Right renal pelvis (tissue), 4 donors: ENCODE measurements around the gene GMPPA. TPM values are rescaled to one million over a fixed set of nuclear protein-coding genes. Genes with fewer than 3 reads are reported as not detected.

Experiments used
- DNase-seq, 4 donors: peaks; one replicate each; pipeline ENCODE4 v3.0.0-alpha.2; 2013; ENCODE audit warnings: low read depth in 4 of 4, low spot score in 3 of 4, missing footprints in 1 of 4
- polyA plus RNA-seq, 4 donors: library from polyadenylated mRNA; unstranded; fragments of 120-200 nt; gene quantifications; one replicate each; pipeline ENCODE4 v1.2.1, GENCODE V29; 2013; ENCODE audit not compliant: insufficient read length in 4 of 4

GMPPA gene
- polyA plus RNA-seq, 4 donors: 35.0 to 42.9 (median 36.4) TPM

DNA sequence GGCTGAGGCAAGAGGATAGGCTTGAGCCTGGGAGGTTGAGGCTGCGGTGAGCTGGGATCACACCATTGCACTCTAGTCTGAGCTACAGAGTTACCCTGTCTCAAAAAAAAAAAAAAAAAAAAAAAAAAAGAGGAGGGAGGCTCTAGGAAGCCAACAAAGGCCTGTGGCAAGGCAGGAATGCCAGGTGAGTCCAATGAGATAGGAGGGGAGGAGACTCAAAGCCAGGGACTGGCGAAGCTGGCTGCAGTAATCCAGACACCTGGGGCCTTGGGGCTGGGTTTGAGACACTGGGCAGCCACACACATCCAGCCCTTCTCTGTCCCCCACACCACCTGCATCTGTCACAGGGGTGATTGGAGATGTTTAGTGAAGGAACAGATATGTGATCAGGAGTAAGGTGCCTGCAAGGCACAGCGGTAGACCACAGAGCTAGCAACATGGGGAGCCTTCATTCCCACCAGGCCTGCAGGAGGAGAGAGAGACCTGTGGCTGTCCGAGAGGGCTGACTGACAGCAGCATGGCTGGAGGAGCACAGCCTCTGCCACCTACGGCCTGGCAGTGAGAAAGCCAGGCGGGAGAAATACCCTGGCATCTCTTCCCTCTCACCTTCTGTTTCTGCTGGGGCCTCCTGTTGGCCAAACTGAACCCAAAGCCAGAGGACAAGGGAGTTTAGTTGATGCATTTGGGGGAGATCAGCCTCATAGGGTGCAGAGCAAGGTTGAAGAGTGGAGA lies 35.4 kb downstream of the GMPPA start:
- no peak for DNase-seq

DNA sequence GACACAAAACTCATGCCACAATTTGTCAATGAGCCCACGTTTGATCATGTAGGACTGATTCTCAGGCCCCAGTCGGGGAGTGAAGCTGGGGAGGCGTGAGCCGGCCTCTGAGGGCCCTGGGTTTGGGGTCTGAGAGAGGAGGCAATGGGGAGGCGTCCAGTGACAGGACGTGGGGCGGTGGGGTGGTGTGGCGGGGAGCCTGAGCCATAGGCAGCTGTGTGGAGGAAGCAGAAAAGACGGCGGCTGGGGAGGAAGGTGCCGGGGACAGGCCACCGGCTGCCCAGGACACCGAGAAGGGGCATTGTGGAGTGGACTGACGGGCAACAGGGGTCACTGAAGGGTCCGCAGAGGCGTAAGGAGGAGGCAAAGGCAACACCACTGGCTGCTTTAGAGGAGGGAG lies 37.7 kb downstream of the GMPPA start:
- DNase-seq: no peak

DNA sequence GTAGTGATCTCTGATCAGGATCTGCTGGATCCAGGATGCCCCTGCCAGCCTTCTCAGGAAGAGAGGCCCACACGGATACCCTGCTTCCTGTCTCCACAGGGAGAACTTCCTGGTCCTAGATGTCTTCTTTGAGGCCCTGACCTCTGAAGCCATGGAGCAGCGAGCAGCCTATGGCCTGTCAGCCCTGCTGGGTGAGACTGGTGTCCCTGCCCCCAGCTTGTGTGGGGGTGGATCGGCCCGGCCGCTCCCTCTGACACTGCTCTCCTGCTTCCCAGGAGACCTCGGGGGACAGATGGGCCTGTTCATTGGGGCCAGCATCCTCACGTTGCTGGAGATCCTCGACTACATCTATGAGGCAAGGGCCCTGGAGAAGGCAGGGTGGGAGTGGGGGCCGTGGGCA lies 38.3 kb downstream of the GMPPA start:
- no peak for DNase-seq

DNA sequence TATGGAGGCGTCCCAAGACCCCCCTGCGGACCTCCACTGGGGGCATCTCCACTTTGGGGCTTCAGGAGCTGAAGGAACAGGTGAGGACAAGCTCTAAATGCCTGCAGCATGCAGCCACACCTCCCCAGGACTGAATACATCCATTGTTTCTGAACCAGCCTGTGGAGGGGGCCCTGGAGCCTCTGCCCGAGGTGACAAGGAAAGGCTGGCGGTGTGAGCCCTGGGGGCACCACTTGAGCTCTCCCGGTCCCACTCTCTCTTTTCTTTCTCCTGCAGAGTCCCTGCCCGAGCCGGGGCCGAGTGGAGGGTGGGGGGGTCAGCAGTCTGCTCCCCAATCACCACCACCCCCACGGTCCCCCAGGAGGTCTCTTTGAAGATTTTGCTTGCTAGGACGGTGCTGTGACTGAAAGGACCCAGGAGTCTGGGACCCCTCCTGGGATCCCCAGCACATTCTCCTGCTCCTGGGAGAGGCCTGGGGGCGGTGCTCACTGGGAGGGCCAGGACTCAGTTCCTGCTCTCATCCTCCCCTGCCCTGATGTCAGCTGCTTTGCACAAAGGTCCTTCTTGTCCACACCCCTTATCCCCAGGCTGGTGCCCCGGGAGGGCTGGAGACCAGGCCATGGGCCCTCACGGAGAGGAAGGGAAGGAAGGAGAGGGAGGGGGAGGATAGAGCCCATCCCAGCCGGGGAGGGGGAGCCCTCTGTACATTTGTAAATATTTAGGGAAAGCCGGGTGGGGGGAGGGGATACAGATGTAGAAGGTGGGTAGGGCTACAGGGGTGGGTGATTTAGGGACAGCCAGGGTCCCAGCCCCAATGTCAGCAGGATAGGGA lies 39.2 kb downstream of the GMPPA start:
- DNase-seq: no peak

DNA sequence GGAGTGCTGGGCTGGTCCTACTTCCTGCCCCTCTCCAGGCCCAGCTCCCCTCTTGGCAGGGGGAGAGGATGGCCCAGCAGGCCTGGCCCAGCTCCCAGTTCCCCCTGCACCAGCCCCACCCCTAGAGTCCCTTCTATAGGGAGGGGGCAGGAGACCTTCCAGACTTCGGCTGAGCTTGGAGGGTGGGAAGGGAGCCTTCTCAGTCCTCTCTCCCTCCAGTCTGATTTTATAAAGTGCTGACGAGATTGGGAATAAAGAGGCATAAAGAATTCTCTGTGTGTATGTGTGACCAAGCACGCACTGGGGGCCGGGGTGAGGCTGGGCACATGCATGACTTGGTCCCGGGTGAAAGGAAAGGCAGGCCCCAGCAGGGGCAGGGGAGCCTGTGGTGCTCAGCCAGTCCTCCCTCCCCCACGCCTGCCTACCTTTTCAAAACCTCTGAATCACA lies 39.8 kb downstream of the GMPPA start:
- DNase-seq: no peak

DNA sequence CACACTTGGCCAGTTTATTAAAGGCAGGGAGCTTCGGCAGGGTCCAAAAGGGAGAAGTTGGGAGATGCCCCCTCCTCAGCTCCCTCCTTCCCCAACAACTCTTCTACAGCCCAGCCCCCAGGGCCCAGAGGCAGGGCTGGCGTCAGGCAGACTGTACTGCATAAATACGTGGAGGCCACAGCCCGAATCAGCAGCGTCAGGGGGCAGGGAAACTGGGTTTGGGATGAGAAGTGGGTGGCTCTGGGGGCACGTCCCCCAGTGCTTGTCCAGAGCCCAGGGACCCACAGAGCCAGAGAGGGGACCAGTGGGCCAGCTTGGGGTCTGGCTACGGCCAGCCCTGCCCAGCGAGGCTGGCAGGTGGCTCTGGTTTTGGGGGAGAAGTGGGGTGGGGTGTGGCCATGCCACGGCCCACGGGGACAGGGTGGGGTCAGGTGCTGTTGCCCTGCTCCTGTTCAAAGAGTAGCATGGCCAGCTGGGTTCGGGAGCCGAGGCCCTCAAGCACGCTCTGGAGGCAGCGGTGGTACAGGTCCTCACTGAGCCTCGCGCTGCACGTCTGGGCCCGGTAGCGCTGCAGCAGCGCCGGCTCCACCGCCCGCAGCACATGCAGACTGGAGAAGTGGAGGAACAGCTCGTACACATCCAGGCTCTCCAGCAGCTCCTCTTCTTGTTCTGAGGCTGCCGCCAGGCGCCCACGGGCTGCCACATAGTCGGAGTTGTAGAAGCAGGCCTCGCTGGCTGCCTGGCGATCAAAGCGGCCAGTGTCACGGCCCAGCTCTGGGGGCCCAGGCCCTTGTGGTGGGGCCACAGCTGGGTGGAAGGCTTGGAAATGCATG lies 40.5 kb downstream of the GMPPA start:
- no peak for DNase-seq

DNA sequence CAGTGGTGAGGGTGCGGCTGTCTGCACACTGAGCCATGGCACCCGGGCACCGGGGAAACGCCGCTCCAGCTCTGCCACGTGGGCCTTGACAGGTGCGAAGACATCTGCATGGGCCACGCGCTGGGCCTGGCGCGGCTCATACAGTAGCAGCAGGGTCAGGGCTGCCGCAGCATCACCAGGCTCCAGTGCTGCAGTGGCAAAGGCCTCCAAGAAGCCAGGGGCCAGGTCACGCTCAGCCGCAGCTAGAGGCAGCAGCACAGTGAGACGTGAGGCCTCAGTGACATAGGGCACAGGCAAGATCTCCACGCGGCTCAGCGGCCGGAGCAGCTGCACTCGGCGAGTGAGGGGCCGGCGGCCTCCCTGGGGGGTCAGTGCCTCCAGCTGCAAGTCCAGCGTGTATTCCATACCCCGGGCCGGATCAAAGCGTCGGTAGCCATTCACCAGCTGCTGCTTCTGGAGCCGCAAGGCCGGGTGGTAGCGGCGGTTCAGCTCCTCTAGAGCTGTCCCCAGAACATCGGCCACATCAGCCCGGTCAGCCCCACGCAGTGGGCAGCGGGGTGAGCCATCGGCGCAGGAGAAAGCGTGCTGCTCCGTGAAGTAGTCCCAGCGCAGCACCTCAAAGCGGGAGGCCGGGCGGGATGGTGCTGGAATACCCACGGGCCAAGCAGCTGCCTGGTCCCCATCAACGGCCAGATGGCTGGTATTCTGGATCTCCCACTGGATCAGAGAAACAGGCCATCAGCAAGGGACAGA lies 41.4 kb downstream of the GMPPA start:
- no peak for DNase-seq

DNA sequence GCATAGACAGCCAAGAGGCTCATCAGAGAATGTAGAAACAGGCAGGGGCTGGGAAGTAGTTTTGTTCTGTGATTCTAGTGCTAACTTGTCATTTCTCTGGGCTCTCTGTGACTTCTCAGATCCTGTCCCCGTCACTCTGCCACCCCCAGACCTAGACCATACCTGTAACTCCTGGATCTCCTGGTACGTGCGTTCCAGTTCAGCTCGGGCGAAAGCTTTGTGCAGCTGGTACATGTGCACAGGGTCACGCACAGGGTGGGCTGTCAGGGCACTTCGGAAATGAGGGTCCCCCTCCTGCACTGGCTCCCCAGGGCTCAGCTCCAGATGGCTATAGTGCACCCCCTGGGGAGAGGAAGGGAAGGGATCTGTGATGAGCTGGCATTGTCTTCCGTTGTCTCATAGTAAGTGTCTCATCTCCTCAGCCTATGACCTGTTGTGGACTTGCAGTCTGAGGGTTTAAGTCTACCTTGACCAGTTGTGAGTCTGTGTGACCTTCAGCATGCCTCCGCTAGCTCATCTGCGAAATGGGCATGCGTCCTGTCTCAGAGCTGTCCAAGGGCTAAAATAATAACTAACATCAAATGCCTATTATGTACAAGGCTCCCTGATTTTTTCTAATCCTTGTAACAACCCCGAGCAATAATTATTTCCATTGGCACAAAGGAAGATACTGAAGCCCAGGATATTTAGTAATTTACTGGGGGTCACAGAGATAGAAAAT lies 42.3 kb downstream of the GMPPA start:
- DNase-seq: no peak

DNA sequence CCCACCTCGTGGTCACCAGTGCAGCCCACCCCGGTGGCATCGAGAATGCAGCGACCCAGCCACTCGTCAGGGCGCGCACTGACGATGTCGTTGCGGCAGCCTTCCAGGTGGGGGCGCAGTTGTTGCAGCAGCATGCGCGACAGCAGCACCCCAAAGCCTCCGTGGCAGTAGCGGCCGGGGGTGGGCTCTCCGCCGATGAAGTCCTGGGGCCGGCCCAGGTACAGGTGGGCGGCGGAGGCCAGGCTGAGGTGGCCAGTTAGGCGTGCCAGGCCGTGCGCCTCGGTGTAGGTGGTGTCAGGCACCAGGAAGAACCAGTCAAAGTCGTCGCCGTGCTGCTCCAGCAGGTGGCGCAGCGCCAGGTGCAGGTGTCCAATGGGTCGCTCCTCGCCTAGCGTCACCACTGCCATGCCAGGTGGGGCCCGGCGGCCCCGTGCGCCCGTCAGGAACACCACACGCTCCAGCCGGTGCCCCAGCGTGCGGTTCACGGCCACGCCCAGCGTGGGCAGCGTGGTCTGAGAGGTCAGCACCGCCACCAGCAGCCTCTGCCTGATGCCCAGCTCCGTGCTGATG lies 43.0 kb downstream of the GMPPA start:
- peak in 2 of 4 donors; percentile 72 to 85 for DNase-seq

DNA sequence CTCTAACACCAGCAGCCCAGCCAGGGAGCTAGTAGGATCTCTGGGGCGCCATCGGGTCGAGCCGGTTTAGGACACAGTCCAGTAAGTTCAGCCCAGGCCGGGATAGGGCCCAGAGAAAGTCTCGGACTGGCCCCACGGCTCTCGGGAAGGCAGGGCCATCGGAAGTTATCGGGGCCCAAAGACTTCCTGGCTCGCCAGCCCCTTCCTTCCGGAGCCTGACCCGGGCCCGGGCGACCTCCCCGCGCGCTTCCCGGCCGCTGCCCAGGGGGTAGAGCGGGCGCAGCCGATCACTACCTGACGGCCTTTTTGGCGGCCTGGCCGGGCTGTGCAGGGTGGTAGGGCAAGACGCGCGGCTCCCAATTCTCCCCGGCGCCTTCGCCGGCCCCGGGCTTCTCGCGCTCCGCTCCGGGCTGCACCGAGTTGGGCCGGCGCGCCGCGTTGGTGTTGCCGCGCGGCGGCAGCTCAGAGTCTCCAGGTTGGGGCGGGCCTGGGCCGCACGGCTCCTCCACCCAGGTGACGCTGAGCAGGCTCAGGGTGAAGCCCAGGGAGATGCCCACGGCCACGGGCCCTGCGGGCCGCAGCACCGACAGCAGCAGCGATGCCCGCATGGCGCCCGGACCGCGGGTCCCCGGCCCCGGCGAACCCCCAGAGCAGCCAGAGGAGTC lies 44.4 kb downstream of the GMPPA start:
- DNase-seq: no peak

DNA sequence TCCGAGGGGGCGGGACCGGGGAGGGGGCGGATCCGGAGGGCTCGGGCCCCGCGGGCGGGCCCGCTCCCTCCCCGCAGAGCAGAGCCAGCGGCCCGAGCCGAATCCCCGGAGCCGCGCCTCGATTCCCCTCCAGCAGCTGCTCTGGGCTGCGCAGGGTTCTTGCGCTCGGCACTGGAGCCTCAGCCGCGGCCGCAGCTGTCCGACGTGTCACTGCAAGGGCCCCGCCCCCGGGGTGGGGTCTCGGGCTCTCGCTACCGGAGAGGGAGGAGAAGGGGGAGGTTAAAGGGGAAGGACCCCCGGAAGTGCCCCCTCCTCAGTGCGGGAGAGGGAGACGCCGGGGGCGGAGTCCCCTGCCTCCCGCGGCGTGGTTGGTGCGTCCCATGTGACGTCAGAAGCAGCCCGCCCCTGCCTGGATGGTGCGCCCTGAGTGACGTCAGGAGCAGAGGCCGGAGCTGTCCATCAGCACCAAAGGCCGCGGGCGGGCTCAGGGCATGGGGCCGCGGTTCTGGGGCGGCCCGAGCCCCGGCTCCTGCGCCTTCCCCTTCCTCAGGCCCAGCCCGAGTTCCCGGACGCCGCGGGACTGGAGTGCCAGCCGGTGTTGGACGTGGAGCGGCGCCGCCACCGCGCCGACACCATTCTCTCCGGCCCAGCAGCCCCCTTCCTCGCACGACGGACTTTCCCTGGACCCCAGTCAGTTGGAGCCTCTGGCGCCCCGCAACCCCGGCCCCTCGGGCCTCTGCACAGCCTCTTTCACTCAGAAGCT lies 45.1 kb downstream of the GMPPA start, which contains the start of the genes CHPF and TMEM198:
Gene CHPF, minus strand, starts transcription at position 214 of the 763 bp plus-strand sequence. CDS start 271 bp downstream, outside the sequence.
Gene TMEM198, plus strand, starts transcription at position 433 of the 763 bp plus-strand sequence. CDS start 700 bp downstream, outside the sequence.
- peak; percentile 94 to 98 (median 97) for DNase-seq

DNA sequence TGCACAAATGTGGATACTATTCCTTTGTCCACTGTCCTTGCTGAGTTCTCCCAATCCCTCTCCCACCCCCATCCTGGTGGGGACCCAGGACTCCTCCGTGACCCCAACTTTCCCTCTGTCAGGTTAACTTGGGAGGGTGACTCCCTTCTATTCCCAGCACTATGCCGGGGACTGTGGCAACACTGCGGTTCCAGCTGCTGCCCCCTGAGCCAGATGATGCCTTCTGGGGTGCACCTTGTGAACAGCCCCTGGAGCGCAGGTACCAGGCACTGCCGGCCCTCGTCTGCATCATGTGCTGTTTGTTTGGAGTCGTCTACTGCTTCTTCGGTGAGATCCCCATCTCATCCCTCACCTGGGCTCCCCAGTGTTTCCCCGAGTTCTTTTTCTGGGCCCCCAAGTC lies 45.9 kb downstream of the GMPPA start:
- DNase-seq: no peak

DNA sequence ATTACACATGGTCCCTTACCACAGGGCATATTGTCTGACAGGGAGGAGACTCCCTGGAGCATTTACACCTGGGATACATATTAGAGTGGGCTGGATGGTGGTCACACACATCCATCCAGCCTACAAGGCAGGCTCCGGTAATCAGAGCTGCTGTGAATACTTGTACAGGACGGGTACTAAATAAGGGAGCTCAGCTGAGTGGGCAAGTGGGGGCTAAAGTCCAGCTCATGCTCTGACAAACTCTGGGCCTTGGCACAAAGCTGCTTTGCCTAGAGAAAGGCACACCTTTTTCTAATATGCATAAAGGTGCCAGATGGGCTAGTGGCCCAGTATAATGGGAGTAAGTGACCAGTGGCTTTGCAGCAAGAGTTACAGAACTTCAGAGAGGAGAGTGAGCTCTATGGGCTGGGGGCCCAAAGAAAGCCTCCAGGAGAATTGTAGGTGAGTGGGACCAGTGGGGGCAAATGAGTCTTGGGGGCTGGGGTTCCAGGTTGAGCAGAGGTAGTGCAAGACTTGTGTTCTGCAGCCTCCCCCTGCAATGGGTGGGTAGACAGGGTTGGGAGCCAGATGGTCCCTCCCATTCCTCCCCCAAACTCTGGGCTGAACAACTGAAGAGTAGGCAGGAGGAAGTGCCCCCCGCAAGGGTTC lies 46.7 kb downstream of the GMPPA start:
- no peak for DNase-seq

DNA sequence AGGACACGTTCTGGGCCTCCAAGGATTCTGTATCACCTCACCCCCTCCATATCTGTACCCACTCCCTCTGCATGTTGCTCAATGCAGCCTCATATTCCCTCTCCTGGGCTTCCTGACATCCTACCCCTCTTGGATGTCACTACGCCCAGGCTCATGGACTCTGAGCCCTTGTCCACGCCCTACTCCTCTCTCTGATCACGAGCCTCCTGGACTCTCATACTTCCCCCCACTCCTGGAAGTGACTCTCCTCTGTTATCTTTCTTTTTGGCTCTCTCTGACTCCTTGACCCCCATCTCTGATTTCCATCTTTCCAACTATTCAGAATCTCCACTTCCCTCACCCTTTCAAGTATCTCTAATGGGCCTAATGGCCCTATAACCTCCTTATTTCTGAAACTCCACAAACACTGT lies 47.3 kb downstream of the GMPPA start:
- no peak for DNase-seq

DNA sequence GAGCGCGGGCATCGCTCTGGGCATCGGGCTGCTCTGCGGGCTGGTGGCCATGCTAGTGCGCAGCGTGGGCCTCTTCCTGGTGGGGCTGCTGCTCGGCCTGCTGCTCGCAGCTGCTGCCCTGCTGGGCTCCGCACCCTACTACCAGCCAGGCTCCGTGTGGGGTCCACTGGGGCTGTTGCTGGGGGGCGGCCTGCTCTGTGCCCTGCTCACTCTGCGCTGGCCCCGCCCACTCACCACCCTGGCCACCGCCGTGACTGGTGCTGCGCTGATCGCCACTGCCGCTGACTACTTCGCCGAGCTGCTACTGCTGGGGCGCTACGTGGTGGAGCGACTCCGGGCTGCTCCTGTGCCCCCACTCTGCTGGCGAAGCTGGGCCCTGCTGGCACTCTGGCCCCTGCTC lies 48.9 kb downstream of the GMPPA start:
- DNase-seq: no peak

DNA sequence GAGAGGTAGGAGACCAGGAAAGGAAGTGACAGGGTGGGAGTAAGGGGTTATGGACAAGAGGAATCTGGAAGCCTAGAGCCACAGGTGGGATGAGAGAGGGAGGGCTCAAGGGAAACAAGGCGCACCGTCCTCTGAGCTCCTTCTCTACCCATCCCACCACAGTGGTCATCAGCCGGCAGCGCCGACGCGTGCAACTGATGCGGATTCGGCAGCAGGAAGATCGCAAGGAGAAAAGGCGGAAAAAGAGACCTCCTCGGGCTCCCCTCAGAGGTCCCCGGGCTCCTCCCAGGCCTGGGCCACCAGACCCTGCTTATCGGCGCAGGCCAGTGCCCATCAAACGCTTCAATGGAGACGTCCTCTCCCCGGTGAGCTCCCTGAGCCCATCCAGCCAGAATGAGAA lies 50.3 kb downstream of the GMPPA start:
- DNase-seq: no peak

DNA sequence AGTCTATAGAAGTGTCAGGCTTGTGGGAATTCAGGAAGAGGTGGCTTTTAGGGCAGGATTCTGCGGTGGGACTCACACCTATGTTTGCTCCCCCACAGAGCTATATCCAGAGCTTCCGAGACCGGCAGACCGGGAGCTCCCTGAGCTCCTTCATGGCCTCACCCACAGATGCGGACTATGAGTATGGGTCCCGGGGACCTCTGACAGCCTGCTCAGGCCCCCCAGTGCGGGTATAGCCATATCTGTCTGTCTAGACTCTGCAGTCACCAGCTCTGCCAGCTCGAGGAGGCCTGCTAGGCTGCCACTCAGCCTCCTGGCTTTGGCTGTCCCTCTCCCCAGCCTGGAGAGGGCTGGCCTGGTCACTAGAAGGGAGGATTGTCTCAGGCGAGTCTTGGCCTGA lies 50.9 kb downstream of the GMPPA start:
- no peak for DNase-seq
